GM12878 (cell line): Measurements from ENCODE around the gene G2E3. TPM values are rescaled to one million over a fixed set of nuclear protein-coding genes. Genes with fewer than 3 reads are reported as not detected.
A peak's percentile ranks its signal among the peaks of the same experiment; 100 is the strongest.

Experiments used
- ATAC-seq: fragments of 200-7000 bp; cut with Tn5 transposase; 3 replicates; pipeline ENCODE4 v1.9.1; 2020; ENCODE audit warnings: mild to moderate bottlenecking, moderate library complexity
- BruUV-seq: library from RNA; stranded (reverse); fragments of 400-500 nt; replicated peaks from 2 replicates; lab custom pipeline; 2021; lab: Mats Ljungman, UMichigan
- CTCF ChIA-PET: fragments of 300-600 bp; sonication (Branson Sonifier 250); formaldehyde crosslinking; extraction: SDS; loops from one replicate; lab custom pipeline; 2021; ENCODE audit warnings: inconsistent platforms; lab: Yijun Ruan, JAX
- POLR2A ChIA-PET: fragments of 350-600 bp; formaldehyde crosslinking; extraction: SDS; loops from one replicate; lab custom pipeline; 2021; ENCODE audit warnings: inconsistent platforms; lab: Charles Lee
- RAD21 ChIA-PET: fragments of 300-600 bp; sonication (Branson Sonifier 250); formaldehyde crosslinking; loops from one replicate; lab custom pipeline; 2023; ENCODE audit warnings: antibody characterized with exemption; ENCODE audit not compliant: unreplicated experiment; lab: Charles Lee
- SMC1A ChIA-PET: fragments of 300-600 bp; sonication (Branson Sonifier 250); formaldehyde crosslinking; loops from one replicate; lab custom pipeline; 2023; ENCODE audit not compliant: unreplicated experiment, uncharacterized antibody; lab: Charles Lee
- DNase-seq: peaks from one replicate; pipeline ENCODE4 v3.0.0-alpha.2; 2011; ENCODE audit warnings: low read depth, low spot score
- FAIRE-seq: peaks from 3 replicates; lab custom pipeline; 2011; peaks lifted over from hg19 to GRCh38; lab: Jason Lieb, UNC
- H2AFZ ChIP-seq: 2 replicates; pipeline ENCODE4 v1.6.0; 2011; ENCODE audit warnings: low read depth, low read length, control low read depth; ENCODE audit not compliant: control insufficient read depth
- H3K27ac ChIP-seq: 2 replicates; pipeline ENCODE4 v1.5.1; 2011; ENCODE audit warnings: control low read depth; ENCODE audit not compliant: control insufficient read depth, insufficient read depth
- H3K27me3 ChIP-seq, 2 experiments: replicated peaks in 1 of 2; 2 replicates each; pipeline versions ENCODE4 v1.6.0 to v1.6.1; 2011; ENCODE audit warnings: low read length in 1 of 2; ENCODE audit not compliant: control insufficient read depth in 2 of 2, insufficient read depth in 2 of 2
- H3K36me3 ChIP-seq, 2 experiments: 2 replicates each; pipeline ENCODE4 v1.5.1; 2011; ENCODE audit warnings: low read length in 1 of 2; ENCODE audit not compliant: control insufficient read depth in 2 of 2, insufficient read depth in 2 of 2
- H3K4me1 ChIP-seq: 2 replicates; pipeline ENCODE4 v1.6.1; 2011; ENCODE audit warnings: mild to moderate bottlenecking, low read length, moderate library complexity, mixed read lengths; ENCODE audit not compliant: control insufficient read depth, insufficient read depth
- H3K4me2 ChIP-seq: 2 replicates; pipeline ENCODE4 v1.6.0; 2011; ENCODE audit warnings: control low read depth; ENCODE audit not compliant: control insufficient read depth, insufficient read depth
- H3K4me3 ChIP-seq: fragments of 200-600 bp; sonication (generic); 2 replicates; pipeline ENCODE4 v1.5.1; 2016
- H3K79me2 ChIP-seq: 2 replicates; pipeline ENCODE4 v1.6.0; 2011; ENCODE audit warnings: low read length; ENCODE audit not compliant: control insufficient read depth, insufficient read depth
- H3K9ac ChIP-seq: 2 replicates; pipeline ENCODE4 v1.8.0; 2011; ENCODE audit warnings: low read length, control low read depth, mixed read lengths; ENCODE audit not compliant: control insufficient read depth, insufficient read depth
- H3K9me3 ChIP-seq: replicated peaks from 3 replicates; pipeline ENCODE4 v1.5.1; 2011; ENCODE audit warnings: mild to moderate bottlenecking, low read length; ENCODE audit not compliant: control insufficient read depth, insufficient read depth
- H4K20me1 ChIP-seq: 2 replicates; pipeline ENCODE4 v1.6.0; 2011; ENCODE audit not compliant: control insufficient read depth, insufficient read depth
- BACH1 ChIP-seq: fragments of 450-650 bp; IDR thresholded peaks from 2 replicates; pipeline ENCODE4 v1.6.1; 2017; ENCODE audit warnings: mild to moderate bottlenecking, borderline replicate concordance
- CTCF ChIP-seq, 3 experiments: IDR thresholded peaks in 2 of 3; conservative IDR thresholded peaks in 1 of 3; 2 replicates each; pipeline ENCODE4 v1.5.1; 2011; ENCODE audit warnings: low read depth in 3 of 3, low read length in 3 of 3, mild to moderate bottlenecking in 3 of 3, control low read depth in 2 of 3, moderate library complexity in 2 of 3, inconsistent platforms in 1 of 3, mixed read lengths in 1 of 3; ENCODE audit not compliant: control insufficient read depth in 2 of 3, insufficient read depth in 1 of 3; ENCODE audit errors: extremely low read depth in 1 of 3
- EED ChIP-seq: sonication (generic); IDR thresholded peaks from 2 replicates; pipeline ENCODE4 v1.6.1; 2016; ENCODE audit warnings: antibody characterized with exemption, low read depth
- NFYA ChIP-seq: IDR thresholded peaks from 2 replicates; pipeline ENCODE4 v1.6.1; 2011; ENCODE audit warnings: low read depth, mild to moderate bottlenecking, low read length, improper control_type of control experiment, borderline replicate concordance
- PBX3 ChIP-seq: IDR thresholded peaks from 2 replicates; pipeline ENCODE4 v1.6.1; 2011; ENCODE audit warnings: mild to moderate bottlenecking, low read depth, low read length, moderate library complexity; ENCODE audit not compliant: insufficient replicate concordance
- RAD21 ChIP-seq: IDR thresholded peaks from 2 replicates; pipeline ENCODE4 v1.6.1; 2011; ENCODE audit warnings: mild to moderate bottlenecking, low read depth, low read length, moderate library complexity; ENCODE audit not compliant: insufficient read depth
- SMC3 ChIP-seq: IDR thresholded peaks from 2 replicates; pipeline ENCODE4 v1.6.1; 2011; ENCODE audit warnings: low read length, improper control_type of control experiment, borderline replicate concordance
- WGBS: methylation state at CpG from one replicate; pipeline ENCODE4 v1.1.6; 2016; ENCODE audit warnings: low lambda C conversion rate; ENCODE audit not compliant: insufficient replicate concordance, insufficient coverage; ENCODE audit errors: missing lambda C conversion rate; 5-methylcytosine and 5-hydroxymethylcytosine counted together
- in situ Hi-C: fragments of 300-500 bp; cut with MboI; formaldehyde crosslinking; loops from 9 replicates; pipeline ENCODE4 v1.14.3; 2018; ENCODE audit warnings: mixed read lengths
- intact Hi-C: fragments of 100-400 bp; cut with micrococcal nuclease; formaldehyde crosslinking; loops from one replicate; pipeline ENCODE4 v1.14.2; 2022; ENCODE audit not compliant: unreplicated experiment
- polyA plus RNA-seq, 11 experiments: library from polyadenylated mRNA; depleted of rRNA in 4 of 11; unstranded in 6 of 11; stranded (reverse) in 5 of 11; fragments of >200 nt; fragmentation: Nextera tagmentation in 4 of 11; fragmentation: Illumina TruSeq in 1 of 11; extraction: Ambion mirVana in 4 of 11; extraction: Trizol in 1 of 11; gene quantifications; 1 replicate in 1 of 11; 2 replicates in 10 of 11; pipeline versions ENCODE4 v1.2.1 to v1.2.3, GENCODE V29; 2011 to 2016; ENCODE audit warnings: inconsistent platforms in 2 of 11, missing spikeins in 2 of 11, low read depth in 1 of 11
- total RNA-seq, 4 experiments: library from RNA; depleted of rRNA in 3 of 4; stranded (reverse); fragments of >200 nt in 3 of 4; fragmentation: Illumina TruSeq in 1 of 4; extraction: Trizol in 1 of 4; gene quantifications; 2 replicates each; pipeline versions ENCODE4 v1.2.1 to v1.2.3, GENCODE V29; 2013 to 2021

The G2E3 gene
- total and polyA plus RNA-seq, 10 of the 15 experiments (the other 5 are each of a cell fraction or from before 2014, with no cell fraction given): 10.0 to 38.0 (median 21.1) TPM

- peaks cover 2 to 10% of the 10 kb centered on the region in 2 experiments; a peak in 3 of 4 replicates for H3K36me3 ChIP-seq
- H3K9me3 ChIP-seq: no peaks in the 10 kb centered on the region
- ChIA-PET RAD21 (interaction anchor here (1.9 kb wide), 1 partner anchor 249 kb away, joined by 6 read pairs; no protein-coding TSS in a partner anchor), CTCF (interaction anchor here (0.6 to 2.5 kb wide), 9 partner anchors 10 to 695 kb away, joined by 3 to 15 read pairs (median 4); no protein-coding TSS in a partner anchor), SMC1A (interaction anchor here (0.7 kb wide), 1 partner anchor 218 kb away, joined by 3 read pairs; no protein-coding TSS in a partner anchor), POLR2A (no interaction called here)
- ATAC-seq (no peak), DNase-seq (no peak), FAIRE-seq (no peak)
- no peak overlapping the region for H3K4me2 ChIP-seq
- no peak overlapping the region for H3K27ac ChIP-seq
- no peak overlapping the region for H2AFZ ChIP-seq
- WGBS: 96% methylated on average over 2 of the region's 2 CpGs
- H3K27me3 ChIP-seq: no peaks in the 10 kb centered on the region
- H3K79me2 ChIP-seq: no peaks in the 10 kb centered on the region
- intact Hi-C loops (no loop called here), in situ Hi-C loops (loop anchor here (5.0 kb wide), 1 partner anchor 250 kb away; no protein-coding TSS in a partner anchor)
- H3K4me1 ChIP-seq: no peaks in the 10 kb centered on the region
- no peaks in the 10 kb centered on the region for H4K20me1 ChIP-seq
- TF ChIP-seq PBX3: no peak
- no peak for TF ChIP-seq BACH1
- no peak for TF ChIP-seq NFYA
- no peak overlapping the region for H3K4me3 ChIP-seq
- BruUV-seq: no TSS peak
- no peak overlapping the region for H3K9ac ChIP-seq
Observed at GRCh38 chr14:30657050-30657449, 98.1 kb downstream of the G2E3 start.

GRCh38 chr14:30657606-30658163 lies 98.7 kb downstream of the G2E3 start:
- no TSS peak for BruUV-seq
- no peak overlapping the region for H2AFZ ChIP-seq
- H3K4me3 ChIP-seq: no peak overlapping the region
- ATAC-seq: no peak
- H3K79me2 ChIP-seq: no peaks in the 10 kb centered on the region
- peaks cover 2 to 11% of the 10 kb centered on the region in 2 experiments; a peak in 3 of 4 replicates for H3K36me3 ChIP-seq
- POLR2A ChIA-PET: no interaction called here
- no peaks in the 10 kb centered on the region for H3K4me1 ChIP-seq
- RAD21 ChIA-PET: interaction anchor here (1.0 to 1.9 kb wide), 2 partner anchors 39 to 249 kb away, joined by 3 to 6 read pairs; no protein-coding TSS in a partner anchor
- H3K9ac ChIP-seq: no peak overlapping the region
- SMC1A ChIA-PET: interaction anchor here (0.5 to 1.4 kb wide), 3 partner anchors 50 to 539 kb away, joined by 4 read pairs; no protein-coding TSS in a partner anchor
- no peaks in the 10 kb centered on the region for H4K20me1 ChIP-seq
- no peaks in the 10 kb centered on the region for H3K9me3 ChIP-seq
- DNase-seq: no peak
- TF ChIP-seq EED (no peak), RAD21 (peak; percentile 21; the same call in 1 of the 2 replicates), SMC3 (peak; percentile 13; the same call in 1 of the 2 replicates), CTCF (IDR thresholded peaks at IDR 0.05 in 2 of 3, conservative IDR thresholded peaks at IDR 0.05 in 1 of 3; ENCODE audit: control insufficient read depth in 2 of 3, extremely low read depth in 1 of 3, insufficient read depth in 1 of 3, low read depth in 3 of 3, low read length in 3 of 3) (peak in 2 of 3 experiments; percentile 2 to 21; a peak in 2 of 6 replicates)
- no peak for FAIRE-seq
- 19% methylated on average over 2 of the region's 2 CpGs for WGBS
- in situ Hi-C loops: loop anchor here (5.0 kb wide), 1 partner anchor 250 kb away; no protein-coding TSS in a partner anchor
- intact Hi-C loops: no loop called here
- no peak overlapping the region for H3K27ac ChIP-seq
- H3K27me3 ChIP-seq: no peaks in the 10 kb centered on the region
- no peak overlapping the region for H3K4me2 ChIP-seq
- CTCF ChIA-PET: interaction anchor here (0.7 to 1.8 kb wide), 5 partner anchors 88 to 250 kb away, joined by 3 to 7 read pairs (median 4); no protein-coding TSS in a partner anchor
